ENCODE data around the gene BAK1. TPM values are rescaled to one million over a fixed set of nuclear protein-coding genes. Genes with fewer than 3 reads are reported as not detected.

Gene BAK1
- total and polyA plus RNA-seq, 2 donors (not counting 1 experiment from before 2014, with no cell fraction given) = 12.9 to 13.0 TPM

DNA sequence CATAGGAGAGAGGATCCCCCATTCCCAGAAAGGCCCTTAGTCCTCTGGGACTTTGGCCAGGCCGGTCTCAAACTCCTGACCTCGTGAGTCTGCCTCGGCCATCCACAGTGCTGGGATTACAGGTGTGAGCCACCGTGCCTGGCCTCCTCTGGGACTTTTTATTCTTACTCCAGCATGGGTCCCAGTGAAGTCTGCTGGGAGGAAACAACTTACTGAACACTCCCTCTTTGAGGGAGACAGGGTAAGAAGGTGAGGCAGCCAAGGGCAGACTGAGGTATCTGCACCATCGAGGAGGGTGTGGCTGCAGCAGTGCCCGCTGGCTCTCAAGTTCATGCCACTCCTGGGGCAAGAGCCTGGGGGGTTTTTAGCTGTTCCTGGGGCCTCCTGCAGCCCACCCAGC, 2.4 kb downstream of the BAK1 start:
- Histone ChIP-seq H4K20me1 (ENCODE audit: control insufficient read depth, extremely low read depth, insufficient read depth, low read length) (no peaks in the 10 kb centered on the region), H3K4me2 (ENCODE audit: extremely low read depth, insufficient read depth, low read length) (no peak overlapping the region), H3K27me3 (ENCODE audit: control insufficient read depth, insufficient read depth, low read length) (no peaks in the 10 kb centered on the region), H3K36me3 (ENCODE audit: control insufficient read depth, insufficient read depth, low read length) (peaks cover 16% of the 10 kb centered on the region), H3K27ac (ENCODE audit: insufficient read depth, low read length) (no peak overlapping the region), H3K9me3 (ENCODE audit: control insufficient read depth, insufficient read depth, low read depth, low read length) (no peaks in the 10 kb centered on the region), H3K4me3 (replicated peaks in 1 of 4; ENCODE audit: control extremely low read depth in 1 of 4, insufficient read depth in 1 of 4, low read depth in 3 of 4, low read length in 4 of 4) (no peak overlapping the region), H3K4me1 (ENCODE audit: control insufficient read depth, extremely low read depth, insufficient read depth, low read length) (peaks cover 3% of the 10 kb centered on the region), H3K9ac (ENCODE audit: insufficient read depth, low read length) (no peak overlapping the region), H2AFZ (ENCODE audit: low read length) (no peak overlapping the region), H3K79me2 (ENCODE audit: control insufficient read depth, insufficient read depth, low read length) (peaks cover 26% of the 10 kb centered on the region)
- TF ChIP-seq, protein P1, sequence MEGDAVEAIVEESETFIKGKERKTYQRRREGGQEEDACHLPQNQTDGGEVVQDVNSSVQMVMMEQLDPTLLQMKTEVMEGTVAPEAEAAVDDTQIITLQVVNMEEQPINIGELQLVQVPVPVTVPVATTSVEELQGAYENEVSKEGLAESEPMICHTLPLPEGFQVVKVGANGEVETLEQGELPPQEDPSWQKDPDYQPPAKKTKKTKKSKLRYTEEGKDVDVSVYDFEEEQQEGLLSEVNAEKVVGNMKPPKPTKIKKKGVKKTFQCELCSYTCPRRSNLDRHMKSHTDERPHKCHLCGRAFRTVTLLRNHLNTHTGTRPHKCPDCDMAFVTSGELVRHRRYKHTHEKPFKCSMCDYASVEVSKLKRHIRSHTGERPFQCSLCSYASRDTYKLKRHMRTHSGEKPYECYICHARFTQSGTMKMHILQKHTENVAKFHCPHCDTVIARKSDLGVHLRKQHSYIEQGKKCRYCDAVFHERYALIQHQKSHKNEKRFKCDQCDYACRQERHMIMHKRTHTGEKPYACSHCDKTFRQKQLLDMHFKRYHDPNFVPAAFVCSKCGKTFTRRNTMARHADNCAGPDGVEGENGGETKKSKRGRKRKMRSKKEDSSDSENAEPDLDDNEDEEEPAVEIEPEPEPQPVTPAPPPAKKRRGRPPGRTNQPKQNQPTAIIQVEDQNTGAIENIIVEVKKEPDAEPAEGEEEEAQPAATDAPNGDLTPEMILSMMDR (conservative IDR thresholded peaks at IDR 0.05 in 1 of 2, IDR thresholded peaks at IDR 0.05 in 1 of 2; ENCODE audit: low read depth in 1 of 2, low read length in 2 of 2) = no peak
- TF ChIP-seq EZH2 (IDR thresholded peaks at IDR 0.05; ENCODE audit: low read length, missing control alignments) = no peak
- DNase-seq (ENCODE audit: low read depth in 2 of 2) = no peak

DNA sequence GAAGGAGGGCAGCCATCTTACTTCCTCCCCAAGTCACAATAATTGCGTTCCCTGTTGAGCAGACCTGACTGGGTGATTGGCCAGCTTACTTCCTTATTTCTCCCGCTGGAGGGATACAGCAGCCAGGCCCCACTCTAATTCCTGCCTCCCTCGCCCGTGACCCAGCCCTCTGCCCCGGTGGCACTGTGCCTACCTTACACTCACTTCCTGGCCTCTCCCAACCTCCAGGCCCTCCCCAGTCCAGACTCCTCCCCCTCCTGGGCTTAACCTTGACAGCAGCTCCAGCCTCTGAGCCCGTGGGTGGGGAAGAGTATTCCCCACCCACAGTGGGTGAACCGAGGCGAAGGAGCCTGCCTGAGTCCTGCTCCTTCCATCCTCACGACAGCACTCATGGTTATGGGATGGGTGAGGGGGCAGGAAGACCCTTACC, 3.0 kb downstream of the BAK1 start:
- Histone ChIP-seq H4K20me1 (ENCODE audit: control insufficient read depth, extremely low read depth, insufficient read depth, low read length) (no peaks in the 10 kb centered on the region), H3K9ac (ENCODE audit: insufficient read depth, low read length) (no peak overlapping the region), H3K79me2 (ENCODE audit: control insufficient read depth, insufficient read depth, low read length) (peaks cover 26% of the 10 kb centered on the region), H2AFZ (ENCODE audit: low read length) (no peak overlapping the region), H3K4me2 (ENCODE audit: extremely low read depth, insufficient read depth, low read length) (no peak overlapping the region), H3K27ac (ENCODE audit: insufficient read depth, low read length) (no peak overlapping the region), H3K9me3 (ENCODE audit: control insufficient read depth, insufficient read depth, low read depth, low read length) (no peaks in the 10 kb centered on the region), H3K36me3 (ENCODE audit: control insufficient read depth, insufficient read depth, low read length) (peaks cover 16% of the 10 kb centered on the region), H3K4me3 (replicated peaks in 1 of 4; ENCODE audit: control extremely low read depth in 1 of 4, insufficient read depth in 1 of 4, low read depth in 3 of 4, low read length in 4 of 4) (no peak overlapping the region), H3K27me3 (ENCODE audit: control insufficient read depth, insufficient read depth, low read length) (no peaks in the 10 kb centered on the region), H3K4me1 (ENCODE audit: control insufficient read depth, extremely low read depth, insufficient read depth, low read length) (peaks cover 3% of the 10 kb centered on the region)
- TF ChIP-seq EZH2 (IDR thresholded peaks at IDR 0.05; ENCODE audit: low read length, missing control alignments) = no peak
- TF ChIP-seq, protein P1 (conservative IDR thresholded peaks at IDR 0.05 in 1 of 2, IDR thresholded peaks at IDR 0.05 in 1 of 2; ENCODE audit: low read depth in 1 of 2, low read length in 2 of 2) = no peak
- no peak for DNase-seq (ENCODE audit: low read depth in 2 of 2)

DNA sequence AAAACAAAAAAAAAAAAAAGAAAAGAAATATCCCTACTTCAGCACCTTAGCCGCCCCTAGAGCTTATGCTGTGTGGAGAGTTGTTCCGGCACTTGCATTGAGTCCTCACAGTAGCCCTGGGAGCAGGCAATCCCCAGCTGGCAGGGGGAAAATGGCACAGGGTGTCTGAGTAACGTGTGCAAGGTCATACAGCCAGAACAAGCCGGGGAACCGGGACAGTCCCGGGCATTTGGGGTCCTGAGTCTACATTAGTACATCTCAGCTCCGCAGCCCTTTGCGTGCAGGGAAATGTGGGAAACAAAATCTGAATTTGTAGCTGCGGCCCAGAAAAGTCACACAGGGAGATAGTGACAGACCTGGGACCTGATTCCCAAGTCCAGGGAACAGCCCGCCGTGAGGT, 3.4 kb downstream of the BAK1 start:
- Histone ChIP-seq H4K20me1 (ENCODE audit: control insufficient read depth, extremely low read depth, insufficient read depth, low read length) (no peaks in the 10 kb centered on the region), H2AFZ (ENCODE audit: low read length) (no peak overlapping the region), H3K27me3 (ENCODE audit: control insufficient read depth, insufficient read depth, low read length) (no peaks in the 10 kb centered on the region), H3K79me2 (ENCODE audit: control insufficient read depth, insufficient read depth, low read length) (peaks cover 26% of the 10 kb centered on the region), H3K4me1 (ENCODE audit: control insufficient read depth, extremely low read depth, insufficient read depth, low read length) (peaks cover 3% of the 10 kb centered on the region), H3K9ac (ENCODE audit: insufficient read depth, low read length) (no peak overlapping the region), H3K4me3 (replicated peaks in 1 of 4; ENCODE audit: control extremely low read depth in 1 of 4, insufficient read depth in 1 of 4, low read depth in 3 of 4, low read length in 4 of 4) (no peak overlapping the region), H3K9me3 (ENCODE audit: control insufficient read depth, insufficient read depth, low read depth, low read length) (no peaks in the 10 kb centered on the region), H3K27ac (ENCODE audit: insufficient read depth, low read length) (no peak overlapping the region), H3K36me3 (ENCODE audit: control insufficient read depth, insufficient read depth, low read length) (peaks cover 16% of the 10 kb centered on the region), H3K4me2 (ENCODE audit: extremely low read depth, insufficient read depth, low read length) (no peak overlapping the region)
- DNase-seq (ENCODE audit: low read depth in 2 of 2) = no peak
- TF ChIP-seq, protein P1 (conservative IDR thresholded peaks at IDR 0.05 in 1 of 2, IDR thresholded peaks at IDR 0.05 in 1 of 2; ENCODE audit: low read depth in 1 of 2, low read length in 2 of 2) = no peak
- no peak for TF ChIP-seq EZH2 (IDR thresholded peaks at IDR 0.05; ENCODE audit: low read length, missing control alignments)
